ENCODE measurements around the gene EML5. TPM values are rescaled to one million over a fixed set of nuclear protein-coding genes. Genes with fewer than 3 reads are reported as not detected.
A peak's percentile ranks its signal among the peaks of the same experiment; 100 is the strongest.

Gene EML5
- total RNA-seq = 1.0 TPM

GRCh38 chr14:88792473-88793258 lies at the start of gene EML5:
TSS of gene EML5 (minus strand) at chr14:88792953. CDS start at chr14:88792503, 450 bp downstream.
- peak within 1 kb of the TSS; percentile 68 to 78 (median 75) for H3K4me3 ChIP-seq (ENCODE audit: low read length in 3 of 3)
- H3K27me3 ChIP-seq (ENCODE audit: control insufficient read depth in 3 of 3, insufficient read depth in 3 of 3, low read length in 3 of 3) = peaks cover 0 to 4% (median 0%) of the 10 kb centered on the region in 3 donors
- H3K4me1 ChIP-seq (ENCODE audit: control insufficient read depth in 3 of 3, insufficient read depth in 3 of 3, low read length in 3 of 3) = peaks cover 9 to 13% (median 10%) of the 10 kb centered on the region in 3 donors
- peak within 1 kb of the TSS; percentile 63 to 78 (median 76) for H3K9ac ChIP-seq (ENCODE audit: low read depth in 1 of 3, low read length in 3 of 3)
- no peaks in the 10 kb centered on the region for H3K9me3 ChIP-seq (ENCODE audit: control insufficient read depth in 3 of 3, low read length in 3 of 3)
- no peak within 1 kb of the TSS for H3K27ac ChIP-seq (ENCODE audit: low read depth, low read length)
- H3K36me3 ChIP-seq (ENCODE audit: control insufficient read depth in 3 of 3, insufficient read depth in 3 of 3, low read length in 3 of 3) = no peaks in the 10 kb centered on the region

- Histone ChIP-seq H3K9me3 (ENCODE audit: control insufficient read depth in 3 of 3, low read length in 3 of 3) (no peaks in the 10 kb centered on the region), H3K27me3 (ENCODE audit: control insufficient read depth in 3 of 3, insufficient read depth in 3 of 3, low read length in 3 of 3) (no peaks in the 10 kb centered on the region), H3K27ac (ENCODE audit: low read depth, low read length) (no peak overlapping the region), H3K36me3 (ENCODE audit: control insufficient read depth in 3 of 3, insufficient read depth in 3 of 3, low read length in 3 of 3) (peaks cover 0 to 2% (median 0%) of the 10 kb centered on the region in 3 donors), H3K4me3 (ENCODE audit: low read length in 3 of 3) (no peak overlapping the region), H3K4me1 (ENCODE audit: control insufficient read depth in 3 of 3, insufficient read depth in 3 of 3, low read length in 3 of 3) (no peaks in the 10 kb centered on the region), H3K9ac (ENCODE audit: low read depth in 1 of 3, low read length in 3 of 3) (no peak overlapping the region)
These were observed 49.7 kb upstream of the EML5 start for GRCh38 chr14:88842414-88842813.

- no peak overlapping the region for H3K9ac ChIP-seq (ENCODE audit: low read depth in 1 of 3, low read length in 3 of 3)
- H3K4me1 ChIP-seq (ENCODE audit: control insufficient read depth in 3 of 3, insufficient read depth in 3 of 3, low read length in 3 of 3) = no peaks in the 10 kb centered on the region
- peaks cover 0 to 2% (median 0%) of the 10 kb centered on the region in 3 donors for H3K36me3 ChIP-seq (ENCODE audit: control insufficient read depth in 3 of 3, insufficient read depth in 3 of 3, low read length in 3 of 3)
- H3K9me3 ChIP-seq (ENCODE audit: control insufficient read depth in 3 of 3, low read length in 3 of 3) = no peaks in the 10 kb centered on the region
- no peak overlapping the region for H3K4me3 ChIP-seq (ENCODE audit: low read length in 3 of 3)
- H3K27me3 ChIP-seq (ENCODE audit: control insufficient read depth in 3 of 3, insufficient read depth in 3 of 3, low read length in 3 of 3) = no peaks in the 10 kb centered on the region
- no peak overlapping the region for H3K27ac ChIP-seq (ENCODE audit: low read depth, low read length)
These were observed 49.0 kb upstream of the EML5 start for GRCh38 chr14:88841741-88842140.

- Histone ChIP-seq H3K27ac (ENCODE audit: low read depth, low read length) (no peak overlapping the region), H3K4me3 (ENCODE audit: low read length in 3 of 3) (no peak overlapping the region), H3K9ac (ENCODE audit: low read depth in 1 of 3, low read length in 3 of 3) (no peak overlapping the region), H3K36me3 (ENCODE audit: control insufficient read depth in 3 of 3, insufficient read depth in 3 of 3, low read length in 3 of 3) (peaks cover 0 to 2% (median 0%) of the 10 kb centered on the region in 3 donors), H3K9me3 (ENCODE audit: control insufficient read depth in 3 of 3, low read length in 3 of 3) (no peaks in the 10 kb centered on the region), H3K27me3 (ENCODE audit: control insufficient read depth in 3 of 3, insufficient read depth in 3 of 3, low read length in 3 of 3) (no peaks in the 10 kb centered on the region), H3K4me1 (ENCODE audit: control insufficient read depth in 3 of 3, insufficient read depth in 3 of 3, low read length in 3 of 3) (no peaks in the 10 kb centered on the region)
These were observed 48.2 kb upstream of the EML5 start for GRCh38 chr14:88840926-88841325.

GRCh38 chr14:88838015-88838414 lies 45.3 kb upstream of the EML5 start:
- Histone ChIP-seq H3K9me3 (ENCODE audit: control insufficient read depth in 3 of 3, low read length in 3 of 3) (no peaks in the 10 kb centered on the region), H3K4me3 (ENCODE audit: low read length in 3 of 3) (no peak overlapping the region), H3K27me3 (ENCODE audit: control insufficient read depth in 3 of 3, insufficient read depth in 3 of 3, low read length in 3 of 3) (no peaks in the 10 kb centered on the region), H3K9ac (ENCODE audit: low read depth in 1 of 3, low read length in 3 of 3) (no peak overlapping the region), H3K27ac (ENCODE audit: low read depth, low read length) (no peak overlapping the region), H3K4me1 (ENCODE audit: control insufficient read depth in 3 of 3, insufficient read depth in 3 of 3, low read length in 3 of 3) (peaks cover 0 to 4% (median 3%) of the 10 kb centered on the region in 3 donors), H3K36me3 (ENCODE audit: control insufficient read depth in 3 of 3, insufficient read depth in 3 of 3, low read length in 3 of 3) (peaks cover 0 to 2% (median 0%) of the 10 kb centered on the region in 3 donors)

- no peaks in the 10 kb centered on the region for H3K9me3 ChIP-seq (ENCODE audit: control insufficient read depth in 3 of 3, low read length in 3 of 3)
- peaks cover 0 to 2% (median 0%) of the 10 kb centered on the region in 3 donors for H3K36me3 ChIP-seq (ENCODE audit: control insufficient read depth in 3 of 3, insufficient read depth in 3 of 3, low read length in 3 of 3)
- peaks cover 0 to 4% (median 3%) of the 10 kb centered on the region in 3 donors for H3K4me1 ChIP-seq (ENCODE audit: control insufficient read depth in 3 of 3, insufficient read depth in 3 of 3, low read length in 3 of 3)
- H3K27me3 ChIP-seq (ENCODE audit: control insufficient read depth in 3 of 3, insufficient read depth in 3 of 3, low read length in 3 of 3) = no peaks in the 10 kb centered on the region
- H3K4me3 ChIP-seq (ENCODE audit: low read length in 3 of 3) = no peak overlapping the region
- no peak overlapping the region for H3K27ac ChIP-seq (ENCODE audit: low read depth, low read length)
- H3K9ac ChIP-seq (ENCODE audit: low read depth in 1 of 3, low read length in 3 of 3) = no peak overlapping the region
These were observed 44.7 kb upstream of the EML5 start for GRCh38 chr14:88837495-88837894.

- Histone ChIP-seq H3K27me3 (ENCODE audit: control insufficient read depth in 3 of 3, insufficient read depth in 3 of 3, low read length in 3 of 3) (no peaks in the 10 kb centered on the region), H3K9ac (ENCODE audit: low read depth in 1 of 3, low read length in 3 of 3) (no peak overlapping the region), H3K27ac (ENCODE audit: low read depth, low read length) (no peak overlapping the region), H3K9me3 (ENCODE audit: control insufficient read depth in 3 of 3, low read length in 3 of 3) (no peaks in the 10 kb centered on the region), H3K36me3 (ENCODE audit: control insufficient read depth in 3 of 3, insufficient read depth in 3 of 3, low read length in 3 of 3) (no peaks in the 10 kb centered on the region), H3K4me1 (ENCODE audit: control insufficient read depth in 3 of 3, insufficient read depth in 3 of 3, low read length in 3 of 3) (peaks cover 0 to 4% (median 3%) of the 10 kb centered on the region in 3 donors), H3K4me3 (ENCODE audit: low read length in 3 of 3) (no peak overlapping the region)
These were observed 42.9 kb upstream of the EML5 start for GRCh38 chr14:88835661-88836060.

- Histone ChIP-seq H3K27ac (ENCODE audit: low read depth, low read length) (no peak overlapping the region), H3K4me1 (ENCODE audit: control insufficient read depth in 3 of 3, insufficient read depth in 3 of 3, low read length in 3 of 3) (peaks cover 0 to 4% (median 3%) of the 10 kb centered on the region in 3 donors), H3K36me3 (ENCODE audit: control insufficient read depth in 3 of 3, insufficient read depth in 3 of 3, low read length in 3 of 3) (no peaks in the 10 kb centered on the region), H3K9me3 (ENCODE audit: control insufficient read depth in 3 of 3, low read length in 3 of 3) (no peaks in the 10 kb centered on the region), H3K4me3 (ENCODE audit: low read length in 3 of 3) (no peak overlapping the region), H3K9ac (ENCODE audit: low read depth in 1 of 3, low read length in 3 of 3) (no peak overlapping the region), H3K27me3 (ENCODE audit: control insufficient read depth in 3 of 3, insufficient read depth in 3 of 3, low read length in 3 of 3) (no peaks in the 10 kb centered on the region)
These were observed 42.2 kb upstream of the EML5 start for GRCh38 chr14:88834883-88835431.

- Histone ChIP-seq H3K9ac (ENCODE audit: low read depth in 1 of 3, low read length in 3 of 3) (no peak overlapping the region), H3K27me3 (ENCODE audit: control insufficient read depth in 3 of 3, insufficient read depth in 3 of 3, low read length in 3 of 3) (no peaks in the 10 kb centered on the region), H3K9me3 (ENCODE audit: control insufficient read depth in 3 of 3, low read length in 3 of 3) (no peaks in the 10 kb centered on the region), H3K4me3 (ENCODE audit: low read length in 3 of 3) (no peak overlapping the region), H3K36me3 (ENCODE audit: control insufficient read depth in 3 of 3, insufficient read depth in 3 of 3, low read length in 3 of 3) (no peaks in the 10 kb centered on the region), H3K27ac (ENCODE audit: low read depth, low read length) (no peak overlapping the region), H3K4me1 (ENCODE audit: control insufficient read depth in 3 of 3, insufficient read depth in 3 of 3, low read length in 3 of 3) (peaks cover 0 to 4% (median 3%) of the 10 kb centered on the region in 3 donors)
These were observed 38.5 kb upstream of the EML5 start for GRCh38 chr14:88831284-88831683.

- H3K4me1 ChIP-seq (ENCODE audit: control insufficient read depth in 3 of 3, insufficient read depth in 3 of 3, low read length in 3 of 3) = peaks cover 0 to 11% (median 6%) of the 10 kb centered on the region in 3 donors
- no peaks in the 10 kb centered on the region for H3K9me3 ChIP-seq (ENCODE audit: control insufficient read depth in 3 of 3, low read length in 3 of 3)
- no peak overlapping the region for H3K9ac ChIP-seq (ENCODE audit: low read depth in 1 of 3, low read length in 3 of 3)
- H3K4me3 ChIP-seq (ENCODE audit: low read length in 3 of 3) = no peak overlapping the region
- H3K27ac ChIP-seq (ENCODE audit: low read depth, low read length) = no peak overlapping the region
- H3K36me3 ChIP-seq (ENCODE audit: control insufficient read depth in 3 of 3, insufficient read depth in 3 of 3, low read length in 3 of 3) = no peaks in the 10 kb centered on the region
- no peaks in the 10 kb centered on the region for H3K27me3 ChIP-seq (ENCODE audit: control insufficient read depth in 3 of 3, insufficient read depth in 3 of 3, low read length in 3 of 3)
These were observed 37.0 kb upstream of the EML5 start for GRCh38 chr14:88829685-88830302.
